Measurements from ENCODE around the gene POLN.

Gene POLN

GRCh38 chr4:2025817-2026216 is 216.1 kb downstream of the POLN start:
- no peak for DNase-seq

GRCh38 chr4:2024683-2025082 is 217.2 kb downstream of the POLN start:
- no peak for DNase-seq

All from effector CD8-positive, alpha-beta T cell (primary cell).